Stimulated activated CD4-positive, alpha-beta T cell treated with anti-CD3 and anti-CD28 coated beads, Interleukin-2, amount 100 ng/mL, for 24 hours (primary cell): Measurements from ENCODE around the gene PRKCE.

Experiments
- DNase-seq, 2 donors: peaks; one replicate each; pipeline ENCODE4 v3.0.0-alpha.2; 2020

The PRKCE gene

GRCh38 chr2:46142546-46143428 lies 491.3 kb downstream of the PRKCE start:
- DNase-seq: no peak

GRCh38 chr2:46143429-46144132 lies 492.1 kb downstream of the PRKCE start:
- no peak for DNase-seq

- DNase-seq: no peak
These were observed 492.8 kb downstream of the PRKCE start for GRCh38 chr2:46144133-46144800.

GRCh38 chr2:46145017-46145416 lies 493.5 kb downstream of the PRKCE start:
- no peak for DNase-seq

GRCh38 chr2:46145840-46146239 lies 494.4 kb downstream of the PRKCE start:
- DNase-seq: no peak

- DNase-seq: no peak
These were observed 495.5 kb downstream of the PRKCE start for GRCh38 chr2:46146866-46147502.

- no peak for DNase-seq
These were observed 496.3 kb downstream of the PRKCE start for GRCh38 chr2:46147626-46148368.

- DNase-seq: no peak
These were observed 496.9 kb downstream of the PRKCE start for GRCh38 chr2:46148369-46148736.

- no peak for DNase-seq
These were observed 499.0 kb downstream of the PRKCE start for GRCh38 chr2:46150445-46150955.

- no peak for DNase-seq
These were observed 500.1 kb downstream of the PRKCE start for GRCh38 chr2:46151577-46151976.

GRCh38 chr2:46153996-46154753 lies 502.7 kb downstream of the PRKCE start:
- DNase-seq: no peak

GRCh38 chr2:46157072-46157965 lies 505.8 kb downstream of the PRKCE start:
- no peak for DNase-seq

- no peak for DNase-seq
These were observed 506.5 kb downstream of the PRKCE start for GRCh38 chr2:46157966-46158310.

- no peak for DNase-seq
These were observed 507.2 kb downstream of the PRKCE start for GRCh38 chr2:46158661-46159060.

GRCh38 chr2:46160326-46160725 lies 508.9 kb downstream of the PRKCE start:
- DNase-seq: no peak

GRCh38 chr2:46161315-46161714 lies 509.8 kb downstream of the PRKCE start:
- no peak for DNase-seq

- no peak for DNase-seq
These were observed 510.4 kb downstream of the PRKCE start for GRCh38 chr2:46161911-46162310.

- DNase-seq: no peak
These were observed 511.0 kb downstream of the PRKCE start for GRCh38 chr2:46162329-46163097.

- no peak for DNase-seq
These were observed 511.6 kb downstream of the PRKCE start for GRCh38 chr2:46163098-46163430.
